GM18498 (cell line): ENCODE results near the gene RGS9.
"Not testable (repeated sequence)": the region's sequence is repeated elsewhere in the genome, so short reads cannot be mapped to it uniquely, and the experiment has no call there.

Experiments used
- ATAC-seq: cut with Tn5 transposase; IDR thresholded peaks from one replicate; pipeline ENCODE4 v1.9.1; 2021; ENCODE audit warnings: mild to moderate bottlenecking, moderate library complexity; ENCODE audit not compliant: unreplicated experiment

RGS9 gene

DNA sequence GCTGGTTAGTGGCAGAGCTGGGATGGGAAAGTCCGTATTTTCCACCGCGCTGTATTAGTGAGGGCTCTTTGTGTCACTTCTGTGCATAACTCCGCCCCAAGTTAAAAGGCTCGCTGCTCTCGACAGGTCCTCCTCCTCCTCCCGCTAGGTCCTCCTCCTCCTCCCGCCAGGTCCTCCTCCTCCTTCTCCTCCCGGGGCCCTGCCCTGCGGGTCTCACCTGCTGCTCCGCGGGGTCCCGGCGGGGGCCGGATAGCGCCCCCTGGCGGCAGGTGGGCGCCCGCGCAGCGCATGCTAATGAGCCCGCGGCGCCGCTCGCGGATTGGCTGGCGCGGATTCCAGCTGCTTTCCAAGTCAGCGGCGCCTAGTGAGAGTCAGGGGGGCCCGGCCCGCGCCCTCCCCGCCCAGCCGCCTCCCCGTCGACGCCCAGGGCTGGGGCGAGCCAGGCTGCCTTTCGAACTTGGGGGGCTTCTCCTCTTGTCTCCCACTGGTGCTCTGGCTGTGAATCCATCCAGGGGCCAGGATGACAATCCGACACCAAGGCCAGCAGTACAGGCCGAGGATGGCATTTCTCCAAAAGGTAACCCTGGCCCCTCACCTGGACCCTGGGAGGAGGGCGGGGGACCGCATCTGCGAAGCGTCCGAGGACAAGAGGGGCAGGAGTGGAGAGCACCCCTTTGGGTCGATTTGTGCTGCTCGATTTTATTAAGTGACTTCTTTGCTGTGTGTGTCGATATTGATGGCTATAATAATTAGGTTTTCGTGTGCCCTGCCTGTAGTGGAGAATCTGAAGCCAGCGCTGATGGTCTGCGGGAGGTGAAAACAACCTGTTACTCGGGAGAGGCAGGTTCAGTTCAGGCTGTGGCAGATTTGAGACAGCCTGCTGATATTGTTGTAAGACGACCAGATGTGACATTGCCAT is at the start of gene RGS9:
TSS of gene RGS9 (plus strand) at position 350 of the 919 bp plus-strand sequence. CDS start at position 521, 171 bp downstream.
- ATAC-seq: peak; percentile 97

DNA sequence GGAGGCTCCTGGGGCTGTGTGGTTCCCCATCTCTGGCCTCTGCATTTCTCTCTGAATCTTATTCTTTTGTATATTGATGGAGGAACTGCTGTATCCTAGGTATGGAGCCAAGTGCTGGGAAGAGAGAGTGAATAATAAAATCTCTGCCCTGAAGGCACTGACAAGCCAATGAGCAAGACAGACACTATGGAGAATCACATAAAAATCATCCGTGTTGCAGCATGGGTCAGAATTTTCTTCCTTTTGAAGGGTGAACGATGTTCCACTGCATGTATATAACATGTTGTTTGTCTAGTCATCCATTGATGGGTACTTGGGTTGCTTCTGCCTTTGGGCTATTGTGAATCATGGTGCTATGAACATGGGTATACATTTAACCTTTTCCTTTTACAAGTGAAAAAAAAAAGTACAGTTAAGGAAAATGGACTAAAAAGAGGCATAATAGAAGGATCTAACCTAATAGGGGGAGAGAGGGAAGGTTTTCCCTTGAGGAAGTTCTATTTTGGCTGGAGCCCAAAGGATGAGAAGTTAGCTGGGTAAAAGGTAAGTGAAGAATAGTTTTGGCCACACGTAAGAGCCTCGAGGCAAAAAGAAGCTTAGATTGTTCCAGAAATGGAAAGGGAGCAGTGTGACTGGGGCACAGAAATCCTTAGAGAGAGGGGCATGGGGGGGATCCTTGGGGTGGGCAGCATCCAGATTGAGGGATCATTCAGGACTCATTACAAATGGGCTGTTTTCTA is 48.4 kb upstream of the RGS9 start:
- no peak for ATAC-seq

DNA sequence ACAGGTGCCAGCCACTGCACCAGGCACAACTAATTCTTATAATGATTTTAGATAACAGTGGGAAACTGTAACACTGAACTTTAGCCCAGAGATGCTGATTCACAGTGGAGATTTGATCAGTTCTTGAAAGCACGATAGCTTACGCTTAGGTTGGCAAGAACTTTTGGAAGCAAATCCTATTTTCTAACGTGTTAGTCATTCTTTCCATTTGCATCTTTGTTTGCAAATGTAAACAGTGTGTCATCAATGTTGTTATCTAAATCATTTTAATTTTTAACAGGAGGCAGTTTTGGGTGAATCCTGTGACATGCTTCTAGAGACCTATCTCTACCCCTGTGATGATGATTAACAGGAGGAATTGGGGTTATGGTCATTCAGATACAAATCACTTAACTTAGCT is 44.9 kb upstream of the RGS9 start:
- no peak for ATAC-seq

DNA sequence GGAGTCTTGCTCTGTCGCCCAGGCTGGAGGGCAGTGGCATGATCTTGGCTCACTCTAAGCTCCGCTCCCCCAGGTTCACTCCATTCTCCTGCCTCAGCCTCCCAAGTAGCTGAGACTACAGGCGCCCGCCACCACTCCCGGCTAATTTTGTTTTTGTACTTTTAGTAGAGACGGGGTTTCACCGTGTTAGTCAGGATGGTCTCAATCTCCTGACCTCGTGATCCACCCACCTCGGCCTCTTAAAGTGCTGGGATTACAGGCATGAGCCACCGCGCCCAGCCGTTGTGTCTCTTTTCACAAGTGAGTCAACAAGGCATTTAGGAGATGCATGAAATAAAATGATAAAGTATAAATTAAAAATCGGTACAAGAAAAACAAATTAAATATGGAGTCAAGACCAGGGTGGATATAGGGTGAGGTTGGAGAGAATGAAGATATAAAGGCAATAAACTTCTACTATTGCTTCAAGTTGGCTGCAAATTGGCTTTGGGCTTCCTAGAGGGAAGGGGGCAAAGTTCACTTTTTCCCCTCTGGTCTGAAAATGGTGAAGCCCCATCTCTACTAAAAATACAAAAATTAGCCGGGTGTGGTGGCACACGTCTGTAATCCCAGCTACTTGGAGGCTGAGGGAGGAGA is 44.3 kb upstream of the RGS9 start:
- ATAC-seq: not testable (repeated sequence)

DNA sequence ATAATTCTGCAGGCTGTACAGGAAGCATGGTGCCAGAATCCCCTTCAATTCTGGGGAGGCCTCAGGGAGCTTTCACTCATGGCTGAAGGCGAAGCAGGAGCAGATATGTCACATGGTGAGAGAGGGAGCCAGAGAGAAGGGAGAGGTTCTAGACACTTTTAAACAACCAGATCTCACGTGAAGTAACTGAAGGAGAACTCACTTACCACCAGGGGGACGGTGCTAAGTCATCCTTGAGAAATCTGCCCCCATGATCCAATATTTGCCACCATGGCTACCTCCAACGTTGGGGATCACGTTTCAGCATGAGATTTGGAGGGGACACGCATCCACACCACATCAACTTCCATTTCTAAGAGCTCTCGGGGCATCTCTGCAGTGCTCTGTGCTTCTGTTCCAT is 43.2 kb upstream of the RGS9 start:
- no peak for ATAC-seq

DNA sequence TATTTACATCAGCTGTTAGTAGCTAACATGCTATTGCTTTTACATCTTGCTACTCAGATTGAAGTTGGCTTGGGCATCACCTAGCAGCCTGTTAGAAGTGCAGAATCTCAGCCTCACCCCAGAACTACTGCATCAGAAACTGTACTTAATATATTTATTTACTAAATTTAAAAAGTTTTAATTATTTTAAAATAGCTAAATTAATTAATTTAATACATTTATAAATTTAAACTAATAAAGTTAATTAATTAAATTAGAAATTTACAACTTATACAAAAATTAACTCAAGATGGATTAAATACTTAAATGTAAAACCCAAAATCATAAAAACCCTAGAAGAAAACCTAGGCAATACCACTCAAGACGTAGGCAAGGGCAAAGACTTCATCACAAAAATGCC is 41.7 kb upstream of the RGS9 start:
- no peak for ATAC-seq

DNA sequence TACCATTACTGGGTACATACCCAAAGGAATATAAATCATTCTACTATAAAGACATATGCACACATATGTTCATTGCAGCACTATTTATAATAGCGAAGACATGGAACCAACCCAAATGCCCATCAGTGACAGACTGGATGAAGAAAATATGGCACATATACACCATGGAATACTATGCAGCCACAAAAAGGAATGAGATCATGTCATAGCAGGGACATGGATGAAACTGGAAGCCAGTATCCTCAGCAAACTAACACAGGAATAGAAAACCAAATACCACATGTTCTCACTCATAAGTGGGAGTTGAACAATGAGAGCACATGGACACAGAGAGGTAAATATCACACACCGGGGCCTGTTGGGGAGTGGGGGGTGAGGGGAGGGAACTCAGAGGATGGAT is 40.8 kb upstream of the RGS9 start:
- ATAC-seq: not testable (repeated sequence)

DNA sequence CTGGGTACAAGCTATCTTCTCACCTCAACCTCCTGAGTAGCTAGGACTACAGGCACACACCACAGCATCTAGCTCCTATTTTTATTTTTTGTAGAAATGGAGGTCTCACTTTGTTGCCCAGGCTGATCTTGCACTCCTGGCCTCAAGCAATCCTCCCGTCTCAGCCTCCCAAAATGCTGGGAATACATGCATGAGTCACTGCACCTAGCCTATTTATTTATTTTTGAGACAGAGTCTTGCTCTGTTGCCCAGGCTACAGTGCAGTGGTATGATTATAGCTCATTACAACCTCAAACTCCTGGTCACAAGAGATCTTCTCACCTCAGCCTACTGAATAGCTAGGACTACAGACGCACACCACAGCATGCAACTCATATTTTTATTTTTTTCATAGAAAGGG is 40.1 kb upstream of the RGS9 start:
- ATAC-seq: no peak

DNA sequence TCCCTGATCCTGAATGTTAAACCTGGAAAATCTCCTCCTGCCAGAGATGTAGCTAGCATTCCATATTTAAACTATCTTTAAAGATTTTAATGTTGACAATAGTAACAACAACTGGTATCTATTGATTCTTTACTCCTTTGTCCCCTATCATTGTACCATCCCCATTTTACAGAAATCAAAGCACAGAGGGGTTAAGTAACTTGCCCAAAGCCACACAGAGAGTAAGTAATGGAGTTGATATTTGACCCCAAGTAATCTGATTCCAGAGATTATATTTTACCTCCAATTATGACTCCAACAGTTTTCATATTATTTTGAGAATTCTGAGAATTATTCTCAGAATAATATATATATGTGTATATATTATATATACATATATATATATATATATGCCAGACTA is 37.7 kb upstream of the RGS9 start:
- ATAC-seq: no peak

DNA sequence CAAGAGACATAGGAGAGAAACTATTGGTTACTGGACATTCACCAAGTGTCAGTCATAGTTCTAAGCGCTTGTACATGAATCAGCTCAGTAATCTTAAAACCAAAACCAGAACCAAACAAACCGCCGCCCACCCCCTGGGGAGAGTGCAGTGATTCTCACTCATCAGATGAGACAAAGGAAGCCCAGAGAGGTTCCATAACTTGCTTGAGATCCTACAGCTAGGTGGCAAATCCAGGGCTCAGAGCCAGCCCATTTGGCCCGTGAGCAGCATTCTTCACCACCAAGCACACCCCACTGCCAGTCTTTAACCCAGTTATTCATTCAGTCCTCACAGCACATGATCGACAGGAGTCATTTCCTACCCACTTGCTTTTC is 37.2 kb upstream of the RGS9 start:
- peak; percentile 70 for ATAC-seq

DNA sequence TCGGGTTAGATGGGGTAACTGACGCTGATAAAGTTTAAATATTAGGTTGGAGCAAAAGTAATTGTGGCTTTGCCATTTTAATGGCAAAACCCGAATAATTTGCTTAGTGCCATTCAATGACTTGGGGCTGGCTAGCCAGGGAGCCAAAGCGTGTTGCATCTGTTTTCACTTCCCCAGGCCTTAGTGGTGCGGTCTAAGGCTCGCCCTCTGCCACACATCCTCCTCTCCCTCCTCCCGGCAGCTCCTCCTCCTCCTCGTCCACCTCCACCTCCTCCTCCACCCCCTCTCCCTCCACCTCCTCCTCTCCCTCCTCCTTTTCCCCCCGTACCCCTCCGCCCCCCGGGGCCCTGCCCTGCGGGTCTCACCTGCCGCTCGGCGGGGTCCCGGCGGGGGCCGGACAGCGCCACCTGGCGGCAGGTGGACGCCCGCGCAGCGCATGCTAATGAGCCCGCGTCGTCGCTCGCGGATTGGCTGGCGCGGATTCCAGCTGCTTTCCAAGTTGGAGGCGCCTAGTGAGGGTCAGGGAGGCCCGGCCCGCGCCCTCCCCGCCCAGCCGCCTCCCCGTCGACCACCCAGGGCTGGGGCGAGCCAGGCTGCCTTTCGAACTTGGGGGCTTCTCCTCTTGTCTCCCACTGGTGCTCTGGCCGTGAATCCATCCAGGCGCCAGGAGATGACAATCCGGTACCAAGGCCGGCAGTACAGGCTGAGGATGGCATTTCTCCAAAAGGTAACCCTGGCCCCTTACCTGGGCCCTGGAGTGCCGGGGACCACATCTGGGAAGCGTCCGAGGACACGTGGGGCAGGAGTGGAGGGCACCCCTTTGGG is 36.6 kb upstream of the RGS9 start:
- peak; percentile 76 for ATAC-seq

DNA sequence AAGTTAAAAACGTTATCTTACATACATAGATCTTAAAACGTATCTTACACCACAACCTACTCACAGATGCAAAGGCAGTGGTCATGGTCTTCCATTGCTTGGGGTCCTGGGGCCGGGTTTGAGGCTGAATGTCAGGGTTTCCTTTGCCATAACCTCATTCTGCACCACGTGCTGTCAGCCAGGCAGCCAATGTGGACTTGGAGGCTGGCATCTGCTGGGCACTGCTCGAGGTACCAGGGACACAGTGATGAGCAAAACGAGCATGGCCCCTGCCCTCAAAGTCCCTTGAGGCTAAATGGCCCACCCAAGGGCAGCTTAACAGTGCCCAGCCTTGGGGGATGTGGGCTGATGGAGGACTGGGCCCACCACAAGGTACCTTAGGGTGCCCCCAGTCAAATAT is 35.8 kb upstream of the RGS9 start:
- ATAC-seq: no peak

DNA sequence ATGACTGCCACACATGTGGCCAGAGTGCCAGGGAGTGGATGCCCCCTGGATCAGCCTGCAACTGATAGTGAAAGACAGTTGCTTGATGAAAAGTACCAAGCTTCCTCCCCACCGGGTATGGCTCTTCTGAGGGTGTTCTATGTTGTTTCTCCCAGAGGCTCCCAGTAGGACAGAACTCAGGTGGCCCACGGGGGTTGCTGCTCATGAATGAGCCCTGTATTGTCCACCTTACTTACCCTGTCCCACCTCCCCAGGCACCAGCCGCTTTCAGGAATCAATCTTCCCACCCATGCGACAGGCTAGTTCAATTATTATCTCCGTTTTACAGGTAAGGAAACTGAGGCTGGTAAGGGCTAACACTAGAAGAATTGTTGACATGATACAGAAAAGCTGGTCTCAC is 34.9 kb upstream of the RGS9 start:
- ATAC-seq: no peak

DNA sequence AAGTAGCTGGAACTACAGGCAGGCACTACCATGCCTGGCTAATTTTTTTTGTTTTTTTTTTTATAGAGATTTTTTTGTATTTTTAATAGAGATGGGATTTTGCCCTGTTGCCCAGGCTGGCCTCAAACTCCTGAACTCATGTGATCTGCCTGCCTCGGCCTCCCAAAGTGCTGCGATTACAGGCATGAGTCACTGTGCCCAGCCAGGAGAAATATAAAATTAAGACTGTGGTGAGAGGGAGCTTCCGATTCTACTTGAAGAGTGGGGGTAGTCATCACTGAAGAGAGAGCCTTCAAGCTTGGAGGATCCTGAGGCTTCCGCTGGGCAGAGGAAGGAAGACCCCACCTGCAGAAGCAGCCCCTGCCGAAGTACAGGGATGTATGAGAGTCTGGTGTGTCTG is 34.4 kb upstream of the RGS9 start:
- ATAC-seq: no peak

DNA sequence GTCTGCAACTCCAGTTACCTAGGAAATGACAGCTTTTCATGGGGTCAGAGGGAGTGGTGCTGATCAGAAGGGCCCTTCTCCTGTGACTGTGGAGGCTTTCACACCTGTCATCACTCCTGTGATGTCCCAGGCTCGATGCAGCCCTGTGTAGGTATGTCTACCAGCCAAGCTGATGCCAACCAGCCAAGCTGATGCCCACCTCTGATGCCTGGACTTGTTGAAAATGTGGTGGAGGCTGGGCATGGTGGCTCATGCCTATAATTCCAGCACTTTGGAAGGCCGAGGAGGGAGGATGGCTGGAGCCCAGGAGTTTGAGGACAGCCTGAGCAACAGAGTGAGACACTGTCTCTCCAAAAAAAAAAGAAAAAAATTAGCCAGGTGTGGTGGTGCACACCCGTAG is 33.7 kb upstream of the RGS9 start:
- ATAC-seq: no peak

DNA sequence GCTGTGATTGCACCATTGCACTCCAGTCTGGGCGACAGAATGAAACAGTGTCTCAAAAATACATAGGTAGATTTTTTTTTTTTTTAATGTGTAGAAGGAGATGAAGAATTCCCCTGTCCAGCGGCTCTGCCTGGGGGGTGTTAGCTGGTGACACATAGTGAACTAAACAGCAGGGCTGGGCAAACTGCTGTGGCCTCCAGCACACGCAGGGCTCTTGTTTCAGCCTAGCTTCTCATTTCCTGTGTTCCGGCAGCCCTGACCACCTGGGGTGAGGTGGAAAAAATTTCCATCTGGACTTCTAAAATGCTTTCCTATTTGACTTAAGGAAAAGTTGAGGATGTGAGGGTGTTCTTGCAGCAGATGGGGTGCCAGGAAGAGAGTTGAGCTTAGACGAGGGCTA is 33.3 kb upstream of the RGS9 start:
- ATAC-seq: no peak

DNA sequence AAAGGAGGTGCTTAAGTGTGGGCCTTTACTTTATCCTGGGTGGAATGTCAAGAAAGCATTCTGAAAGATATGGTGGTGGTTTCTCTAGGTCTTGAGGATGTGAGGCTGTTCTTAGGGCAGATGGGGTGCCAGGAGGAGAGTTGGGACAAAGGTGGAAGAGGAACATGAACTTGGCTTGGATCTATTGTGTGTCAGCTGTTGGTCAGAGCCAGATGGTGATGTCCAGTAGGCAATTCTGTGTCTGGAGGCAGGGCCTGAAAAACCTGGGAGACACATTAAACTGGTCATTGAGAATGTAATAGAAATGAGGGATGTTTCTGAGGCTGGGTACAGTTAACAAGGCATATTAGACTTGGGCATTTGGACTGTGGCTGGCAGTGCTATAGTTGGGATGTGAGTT is 32.6 kb upstream of the RGS9 start:
- ATAC-seq: no peak

DNA sequence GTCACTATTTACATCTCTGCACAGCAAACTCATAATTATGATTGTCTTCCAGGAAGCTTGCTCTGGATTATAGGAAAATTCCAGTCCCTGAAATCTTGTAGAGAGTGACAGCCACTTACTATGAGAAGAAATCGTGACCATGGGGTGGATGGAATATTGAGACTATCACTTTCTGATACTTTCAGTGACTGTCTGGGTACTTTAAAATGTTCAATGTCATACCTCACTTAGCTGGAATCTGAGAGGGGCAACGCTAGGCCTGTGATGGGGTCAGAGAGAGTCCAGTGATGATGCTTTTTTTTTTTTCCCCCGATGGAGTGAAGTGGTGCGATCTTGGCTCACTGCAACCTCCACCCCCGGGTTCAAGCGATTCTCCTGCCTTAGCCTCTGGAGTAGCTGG is 32.2 kb upstream of the RGS9 start:
- no peak for ATAC-seq

DNA sequence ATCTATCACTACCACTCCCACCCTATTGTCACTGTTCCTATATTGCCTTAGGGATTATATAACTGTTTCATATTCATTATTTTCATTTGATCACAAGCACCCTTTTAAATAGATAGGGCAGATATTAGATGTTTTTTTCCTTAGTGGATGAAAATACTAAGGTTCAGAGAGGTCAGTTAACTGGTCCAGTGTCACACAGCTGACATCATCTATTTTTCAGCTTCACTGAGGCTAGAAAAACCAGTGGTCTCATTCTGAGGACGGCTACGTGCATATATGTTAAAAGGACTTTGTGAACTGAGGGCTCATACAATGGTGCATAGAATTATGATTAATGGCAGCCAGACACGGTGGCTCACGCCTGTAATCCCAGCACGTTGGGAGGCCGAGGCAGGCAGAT is 29.0 kb upstream of the RGS9 start:
- ATAC-seq: no peak

DNA sequence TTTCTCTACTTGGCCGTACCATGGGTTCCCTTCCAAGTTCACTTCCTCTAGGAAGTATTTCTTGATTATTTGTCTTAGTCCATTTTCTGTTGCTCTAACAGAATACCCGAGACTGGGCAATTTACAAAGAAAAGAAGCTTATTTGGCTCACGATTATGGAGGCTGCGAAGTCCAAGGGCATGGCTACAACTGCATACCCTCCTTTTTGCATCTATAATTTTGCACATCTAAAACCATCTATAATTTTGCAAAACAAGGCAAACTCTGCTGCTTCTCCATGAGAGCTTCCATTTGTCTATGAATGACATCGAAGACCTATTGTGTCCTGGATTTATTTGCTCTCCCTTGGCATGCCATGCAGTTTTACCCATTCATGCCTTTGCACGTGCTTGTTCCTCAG is 27.6 kb upstream of the RGS9 start:
- no peak for ATAC-seq
